Mesodermal cell (in vitro differentiated cells): ENCODE results near the gene HLA-DOB.
A peak's percentile ranks its signal among the peaks of the same experiment; 100 is the strongest.

Source experiments
- H3K27ac ChIP-seq: 2 replicates; pipeline ENCODE4 v1.7.0; 2013; ENCODE audit warnings: mild to moderate bottlenecking, low read depth, low read length, moderate library complexity; ENCODE audit not compliant: severe bottlenecking
- H3K36me3 ChIP-seq: 2 replicates; pipeline ENCODE4 v1.7.1; 2013; ENCODE audit warnings: mild to moderate bottlenecking, low read length, moderate library complexity; ENCODE audit not compliant: control insufficient read depth, insufficient read depth
- H3K4me1 ChIP-seq: one replicate; pipeline ENCODE4 v1.7.1; 2013; ENCODE audit warnings: mild to moderate bottlenecking, low read length; ENCODE audit not compliant: insufficient read depth, control insufficient read depth, poor library complexity, severe bottlenecking
- H3K4me3 ChIP-seq: 2 replicates; pipeline ENCODE4 v1.7.0; 2013; ENCODE audit warnings: low read length, control low read depth, mild to moderate bottlenecking; ENCODE audit not compliant: insufficient read depth, poor library complexity, severe bottlenecking; ENCODE audit errors: extremely low read depth
- H3K9me3 ChIP-seq: 2 replicates; pipeline ENCODE4 v1.7.1; 2013; ENCODE audit warnings: mild to moderate bottlenecking, low read length, moderate library complexity; ENCODE audit not compliant: control insufficient read depth
- WGBS, 2 experiments: methylation state at CpG; one replicate each; pipeline ENCODE4 v1.1.5; 2013; ENCODE audit warnings: missing lambda C conversion rate in 2 of 2; ENCODE audit not compliant: insufficient coverage in 2 of 2; 5-methylcytosine and 5-hydroxymethylcytosine counted together

The HLA-DOB gene

GRCh38 chr6:32842690-32843089, 25.9 kb upstream of the HLA-DOB start:
- 89 to 93% methylated on average over 6 to 7 of the region's 8 CpGs for WGBS, 2 experiments
- Histone ChIP-seq H3K4me3 (no peak overlapping the region), H3K36me3 (no peaks in the 10 kb centered on the region), H3K9me3 (no peaks in the 10 kb centered on the region), H3K4me1 (peaks cover 12% of the 10 kb centered on the region), H3K27ac (no peak overlapping the region)

GRCh38 chr6:32842021-32842650, 25.3 kb upstream of the HLA-DOB start:
- 93 to 95% methylated on average over 6 of the region's 6 CpGs for WGBS, 2 experiments
- peaks cover 12% of the 10 kb centered on the region for H3K4me1 ChIP-seq
- H3K9me3 ChIP-seq: no peaks in the 10 kb centered on the region
- no peak overlapping the region for H3K27ac ChIP-seq
- no peak overlapping the region for H3K4me3 ChIP-seq
- H3K36me3 ChIP-seq: no peaks in the 10 kb centered on the region

DNA sequence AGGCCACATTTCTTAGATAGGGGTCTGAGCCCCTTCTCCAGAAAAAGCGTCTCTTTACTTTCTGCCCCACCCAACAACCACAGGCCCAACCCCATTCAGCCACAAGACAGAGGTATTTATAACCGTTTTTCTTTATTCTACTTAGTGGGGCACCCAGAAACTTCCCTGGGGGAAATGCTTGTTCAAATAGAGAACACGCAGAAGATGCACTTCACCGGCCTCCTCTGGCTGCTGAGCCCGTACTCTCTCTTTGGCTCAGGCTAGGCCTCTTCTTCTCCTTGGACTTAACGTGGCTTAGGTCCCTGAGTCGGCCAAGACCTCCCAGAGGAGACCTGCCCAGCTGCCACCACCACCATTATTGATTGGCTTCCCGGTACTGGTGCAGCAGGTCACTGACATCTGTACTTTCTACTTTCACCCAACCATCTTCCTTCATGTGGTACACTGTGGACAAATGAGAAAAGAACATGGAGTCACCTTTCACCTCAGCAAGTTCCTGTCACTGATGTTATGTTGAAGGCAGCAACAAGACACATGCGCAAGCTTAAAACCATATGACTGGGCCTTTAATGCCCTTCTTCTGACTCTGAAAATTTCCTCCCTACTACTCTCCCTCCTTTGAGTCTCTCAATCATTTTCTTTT, 23.9 kb upstream of the HLA-DOB start:
- no peak overlapping the region for H3K4me3 ChIP-seq
- WGBS, 2 experiments: 87 to 88% methylated on average over 6 to 9 of the region's 9 CpGs
- no peaks in the 10 kb centered on the region for H3K9me3 ChIP-seq
- no peak overlapping the region for H3K27ac ChIP-seq
- H3K4me1 ChIP-seq: peaks cover 12% of the 10 kb centered on the region
- H3K36me3 ChIP-seq: no peaks in the 10 kb centered on the region

- no peaks in the 10 kb centered on the region for H3K9me3 ChIP-seq
- H3K4me3 ChIP-seq: no peak overlapping the region
- WGBS, 2 experiments: 83 to 89% methylated on average over 10 to 11 of the region's 15 CpGs
- no peaks in the 10 kb centered on the region for H3K36me3 ChIP-seq
- H3K4me1 ChIP-seq: peaks cover 15% of the 10 kb centered on the region
- no peak overlapping the region for H3K27ac ChIP-seq
Measured at GRCh38 chr6:32839356-32839755, 22.6 kb upstream of the HLA-DOB start.

DNA sequence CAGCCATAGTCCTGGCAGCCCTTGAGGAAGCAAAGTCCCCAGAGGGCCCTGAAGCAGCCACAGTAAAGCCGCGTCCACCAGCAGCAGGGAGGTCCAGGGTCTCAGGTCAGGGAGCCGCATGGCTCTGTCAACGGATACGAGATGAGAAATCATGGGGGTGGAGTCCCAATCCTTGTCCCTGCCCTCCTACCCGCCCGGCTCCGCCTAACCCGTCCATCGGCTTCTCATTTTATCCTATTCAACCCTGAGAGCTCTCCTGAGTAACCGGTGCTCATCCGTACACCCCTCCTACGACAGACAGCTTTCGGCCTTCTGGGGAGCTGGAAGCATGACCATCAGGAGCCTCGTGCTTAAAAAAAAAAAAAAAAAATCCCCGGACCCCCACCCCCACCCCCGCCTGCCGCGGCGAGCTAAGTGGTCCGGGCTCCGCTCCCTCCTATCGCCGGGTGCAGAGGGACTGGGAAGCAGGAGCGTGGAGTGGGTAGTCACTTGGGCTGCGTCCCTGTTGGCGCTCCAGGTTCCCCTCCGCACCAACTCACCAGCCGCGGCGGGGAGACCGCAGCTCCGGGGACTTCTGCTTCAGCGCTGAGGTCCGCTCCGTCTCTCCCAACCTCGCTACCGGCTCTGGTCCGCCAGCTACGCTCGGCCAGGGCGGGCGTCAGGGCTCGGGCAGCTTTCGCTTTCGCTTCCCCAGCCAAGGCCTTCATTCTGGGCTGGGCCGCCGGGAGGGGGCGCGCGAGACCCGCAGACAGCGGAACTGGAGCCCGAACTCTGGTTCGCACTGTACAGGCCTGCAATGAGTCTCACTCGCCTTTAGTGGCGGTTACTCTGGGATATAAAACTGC, 21.5 kb upstream of the HLA-DOB start, which contains the start of gene TAP2:
TSS of gene TAP2 (minus strand) at position 626 of the 845 bp plus-strand sequence. CDS start at position 120, 506 bp downstream.
- Histone ChIP-seq H3K4me1 (peaks cover 7% of the 10 kb centered on the region), H3K9me3 (no peaks in the 10 kb centered on the region), H3K36me3 (no peaks in the 10 kb centered on the region), H3K4me3 (peak within 1 kb of the TSS; percentile 74), H3K27ac (peak within 1 kb of the TSS; percentile 57)
- 1% methylated on average over 21 to 41 of the region's 57 CpGs for WGBS, 2 experiments

DNA sequence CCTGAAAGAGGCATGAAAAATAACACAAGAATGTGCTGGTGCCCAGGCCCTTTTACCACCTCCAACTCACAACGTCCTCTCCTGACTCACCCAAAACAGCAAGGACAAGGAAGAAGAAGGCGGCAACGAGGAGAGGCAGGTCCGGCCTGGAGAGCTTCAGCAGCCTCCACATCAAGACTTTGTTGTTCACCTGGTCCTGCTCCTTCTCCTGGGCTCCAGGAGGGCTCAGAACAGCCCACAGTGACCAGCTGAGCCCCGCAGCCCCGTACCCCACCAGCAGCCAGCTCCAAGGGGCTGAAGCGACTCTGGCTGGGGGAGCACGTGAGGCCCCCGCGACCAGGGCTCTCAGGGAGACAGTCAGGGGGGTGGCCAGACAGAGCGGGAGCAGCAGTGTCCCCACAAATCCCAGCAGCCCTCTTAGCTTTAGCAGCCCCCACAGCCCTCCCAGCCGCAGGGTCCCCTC, 20.9 kb upstream of the HLA-DOB start:
- Histone ChIP-seq H3K4me3 (peak overlapping the region; percentile 74), H3K9me3 (no peaks in the 10 kb centered on the region), H3K27ac (no peak overlapping the region), H3K4me1 (peaks cover 7% of the 10 kb centered on the region), H3K36me3 (no peaks in the 10 kb centered on the region)
- whole genome bisulfite sequencing, 2 experiments: 17 to 59% methylated on average over 1 to 9 of the region's 12 CpGs

DNA sequence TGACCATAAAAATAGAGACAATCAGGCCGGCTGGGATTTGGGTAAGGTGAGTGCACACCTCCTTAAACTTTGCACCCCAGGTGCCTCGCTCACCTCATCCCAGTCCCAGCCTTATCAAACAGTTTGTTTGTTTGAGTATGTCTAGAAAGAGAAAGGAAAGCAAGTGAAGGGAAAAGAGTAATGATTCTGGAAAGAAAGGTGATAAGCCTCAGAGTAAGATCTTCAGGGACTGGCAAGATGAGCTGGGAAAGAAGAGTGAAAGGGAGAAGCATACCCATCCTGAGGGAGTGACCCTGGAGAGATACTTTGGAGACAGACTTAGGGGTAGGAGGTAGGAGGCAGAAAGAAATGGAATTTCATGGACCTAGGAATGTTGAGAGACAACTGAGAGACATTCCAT, 20.1 kb upstream of the HLA-DOB start:
- H3K27ac ChIP-seq: no peak overlapping the region
- no peaks in the 10 kb centered on the region for H3K36me3 ChIP-seq
- peaks cover 7% of the 10 kb centered on the region for H3K4me1 ChIP-seq
- no peaks in the 10 kb centered on the region for H3K9me3 ChIP-seq
- no peak overlapping the region for H3K4me3 ChIP-seq
- 100% methylated on average over 1 of the region's 2 CpGs for WGBS, 2 experiments

DNA sequence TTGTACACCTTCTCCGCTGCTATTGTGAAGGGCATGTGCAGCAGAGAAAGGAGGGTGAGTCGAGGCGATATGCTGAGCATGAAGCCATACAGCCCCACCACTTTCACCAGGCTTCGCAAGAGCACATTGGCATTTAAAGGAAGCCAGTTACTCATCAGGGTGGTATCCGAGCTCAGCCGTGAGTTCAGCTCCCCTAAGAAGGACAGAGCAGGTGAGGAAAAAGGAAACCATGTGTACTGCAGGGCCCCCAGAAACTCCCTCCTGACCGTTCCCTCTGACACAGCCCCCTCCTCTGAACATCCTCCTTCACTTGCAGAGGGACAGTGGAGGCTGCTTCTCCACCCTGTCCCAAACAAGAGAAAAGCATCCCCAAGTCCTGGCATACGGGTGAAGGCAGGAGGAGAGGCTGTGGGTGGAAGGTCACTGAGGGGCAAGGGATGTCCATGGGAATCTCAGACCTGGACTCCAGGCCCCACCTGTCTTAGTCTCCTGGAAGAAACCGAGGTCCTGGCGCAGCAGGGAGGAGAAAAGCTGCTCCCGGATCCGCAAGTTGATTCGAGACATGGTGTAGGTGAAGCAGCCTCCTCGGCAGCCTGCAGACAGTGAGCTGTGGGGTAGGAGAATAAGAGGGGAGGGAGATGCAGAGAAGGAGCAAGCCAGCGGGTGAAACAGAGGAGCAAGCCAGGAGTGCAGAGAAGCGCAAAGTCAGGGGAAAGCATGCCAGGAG, 18.5 kb upstream of the HLA-DOB start:
- Histone ChIP-seq H3K27ac (no peak overlapping the region), H3K9me3 (no peaks in the 10 kb centered on the region), H3K36me3 (no peaks in the 10 kb centered on the region), H3K4me1 (peaks cover 7% of the 10 kb centered on the region), H3K4me3 (no peak overlapping the region)
- 85 to 88% methylated on average over 11 to 15 of the region's 16 CpGs for WGBS, 2 experiments

DNA sequence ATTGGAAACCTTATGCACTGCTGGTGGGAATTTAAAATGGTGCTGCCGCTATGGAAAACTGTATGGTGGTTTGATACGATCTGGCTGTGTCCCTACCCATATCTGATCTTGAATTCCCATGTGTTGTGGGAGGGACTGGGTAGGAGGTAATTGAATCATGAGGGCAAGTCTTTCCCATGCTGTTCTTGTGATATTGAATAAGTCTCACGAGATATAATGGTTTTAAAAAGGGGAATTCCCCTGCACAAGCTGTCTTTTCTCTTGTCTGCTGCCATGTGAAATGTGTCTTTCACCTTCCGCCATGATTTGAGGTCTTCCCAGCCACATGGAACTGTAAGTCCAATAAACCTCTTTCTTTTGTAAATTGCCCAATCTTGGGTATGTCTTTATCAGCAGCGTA, 16.9 kb upstream of the HLA-DOB start:
- H3K9me3 ChIP-seq: no peaks in the 10 kb centered on the region
- H3K27ac ChIP-seq: no peak overlapping the region
- H3K4me3 ChIP-seq: no peak overlapping the region
- peaks cover 7% of the 10 kb centered on the region for H3K4me1 ChIP-seq
- WGBS, 2 experiments: 89 to 91% methylated on average over 4 of the region's 5 CpGs
- no peaks in the 10 kb centered on the region for H3K36me3 ChIP-seq

DNA sequence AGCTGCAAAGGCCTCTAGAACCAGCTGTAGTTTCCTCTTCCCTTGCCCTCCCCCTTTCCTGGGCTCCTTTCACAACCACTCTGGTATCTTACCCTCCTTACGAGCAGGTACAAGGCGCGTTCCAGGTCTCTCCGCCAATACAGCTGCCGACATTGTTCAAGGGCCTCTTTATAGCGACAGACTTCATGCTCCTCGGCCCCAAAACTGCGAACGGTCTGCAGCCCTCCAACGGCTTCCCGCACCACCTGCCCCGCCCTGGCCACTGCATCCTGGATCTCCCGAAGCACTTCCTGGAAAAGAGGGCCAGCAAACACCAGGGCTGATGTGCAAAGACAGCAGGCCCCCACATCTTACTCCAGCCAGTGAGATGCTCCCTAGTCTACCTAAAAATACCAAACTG, 15.7 kb upstream of the HLA-DOB start:
- 89 to 92% methylated on average over 13 of the region's 13 CpGs for WGBS, 2 experiments
- no peak overlapping the region for H3K27ac ChIP-seq
- H3K4me1 ChIP-seq: peaks cover 4% of the 10 kb centered on the region
- no peaks in the 10 kb centered on the region for H3K9me3 ChIP-seq
- no peak overlapping the region for H3K4me3 ChIP-seq
- H3K36me3 ChIP-seq: no peaks in the 10 kb centered on the region
